HG02623 (cell line): ENCODE results near the gene UQCRHL.
"Not testable (repeated sequence)": the region's sequence is repeated elsewhere in the genome, so short reads cannot be mapped to it uniquely, and the experiment has no call there.

Experiments used
- ATAC-seq: cut with Tn5 transposase; IDR thresholded peaks from one replicate; pipeline ENCODE4 v1.9.1; 2021; ENCODE audit warnings: moderate library complexity; ENCODE audit not compliant: unreplicated experiment

The UQCRHL gene

GRCh38 chr1:15807549-15807948 is at the start of gene UQCRHL:
Gene UQCRHL (minus strand): TSS chr1:15807649. CDS start chr1:15807649, 0 bp downstream.
- not testable (repeated sequence) for ATAC-seq

DNA sequence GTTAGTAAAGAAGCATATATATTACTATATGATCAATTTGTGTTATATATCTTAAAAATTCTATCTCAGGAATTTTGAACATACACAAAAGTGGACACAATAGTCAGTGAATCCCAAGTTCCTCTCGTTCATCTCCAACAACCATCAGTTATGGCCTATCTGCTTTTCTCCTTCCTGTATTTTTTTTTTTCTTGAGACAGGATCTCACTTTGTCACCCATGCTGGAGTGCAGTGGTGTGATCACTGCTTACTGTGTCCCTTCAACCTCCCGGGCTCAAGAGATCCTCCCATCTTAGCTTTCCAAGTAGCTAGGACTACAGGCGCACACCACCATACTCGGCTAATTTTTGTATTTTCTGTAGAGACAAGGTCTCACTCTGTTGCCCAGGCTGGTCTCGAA is 49.4 kb upstream of the UQCRHL start:
- no peak for ATAC-seq

GRCh38 chr1:15852828-15853302 is 45.4 kb upstream of the UQCRHL start:
- ATAC-seq = no peak

- ATAC-seq = no peak
These were observed 44.8 kb upstream of the UQCRHL start for GRCh38 chr1:15852036-15852827.

- no peak for ATAC-seq
These were observed 44.0 kb upstream of the UQCRHL start for GRCh38 chr1:15851210-15852035.

GRCh38 chr1:15850471-15851001 is 43.1 kb upstream of the UQCRHL start:
- no peak for ATAC-seq

GRCh38 chr1:15849775-15850324 is 42.4 kb upstream of the UQCRHL start:
- ATAC-seq = no peak

DNA sequence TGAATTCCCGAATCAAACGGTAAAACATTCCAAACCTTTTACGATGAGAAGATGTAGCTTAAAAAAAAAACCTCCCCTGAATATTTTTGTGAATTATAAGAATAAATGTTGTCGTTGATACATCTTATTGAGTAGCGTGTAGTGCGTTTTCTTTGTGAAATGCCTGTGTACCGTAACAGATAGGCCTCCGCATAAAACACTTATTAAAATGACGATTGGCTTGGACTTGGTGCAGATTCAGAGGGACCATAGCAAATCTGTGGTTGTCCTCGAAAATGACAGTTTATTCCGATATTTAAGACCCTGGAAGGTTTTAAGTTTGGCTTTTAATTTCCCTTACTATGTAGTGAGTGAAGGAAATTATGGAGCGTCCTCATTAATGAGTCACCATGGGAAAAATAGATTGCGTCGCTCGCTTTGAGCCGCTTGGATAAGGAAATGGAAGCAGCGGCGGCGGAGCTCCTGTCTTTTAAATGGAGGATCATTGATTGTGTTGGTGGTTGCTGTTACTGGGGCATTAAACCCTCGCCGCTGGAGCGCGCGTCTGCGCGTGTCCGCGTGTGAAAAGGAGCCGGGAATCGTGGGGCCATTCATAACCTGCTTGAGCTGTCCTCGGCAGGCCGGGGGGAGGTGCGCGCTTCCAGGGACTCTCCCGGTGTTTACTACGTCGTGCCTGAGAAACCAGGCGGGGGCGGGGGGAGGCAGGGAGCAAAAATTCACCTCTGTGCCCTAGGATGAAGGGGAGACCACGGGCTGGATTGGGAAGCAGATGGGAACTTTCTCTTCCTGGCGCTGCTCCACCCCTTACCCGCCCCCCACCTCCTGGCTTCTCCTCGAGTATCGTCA is 41.7 kb upstream of the UQCRHL start:
- no peak for ATAC-seq

DNA sequence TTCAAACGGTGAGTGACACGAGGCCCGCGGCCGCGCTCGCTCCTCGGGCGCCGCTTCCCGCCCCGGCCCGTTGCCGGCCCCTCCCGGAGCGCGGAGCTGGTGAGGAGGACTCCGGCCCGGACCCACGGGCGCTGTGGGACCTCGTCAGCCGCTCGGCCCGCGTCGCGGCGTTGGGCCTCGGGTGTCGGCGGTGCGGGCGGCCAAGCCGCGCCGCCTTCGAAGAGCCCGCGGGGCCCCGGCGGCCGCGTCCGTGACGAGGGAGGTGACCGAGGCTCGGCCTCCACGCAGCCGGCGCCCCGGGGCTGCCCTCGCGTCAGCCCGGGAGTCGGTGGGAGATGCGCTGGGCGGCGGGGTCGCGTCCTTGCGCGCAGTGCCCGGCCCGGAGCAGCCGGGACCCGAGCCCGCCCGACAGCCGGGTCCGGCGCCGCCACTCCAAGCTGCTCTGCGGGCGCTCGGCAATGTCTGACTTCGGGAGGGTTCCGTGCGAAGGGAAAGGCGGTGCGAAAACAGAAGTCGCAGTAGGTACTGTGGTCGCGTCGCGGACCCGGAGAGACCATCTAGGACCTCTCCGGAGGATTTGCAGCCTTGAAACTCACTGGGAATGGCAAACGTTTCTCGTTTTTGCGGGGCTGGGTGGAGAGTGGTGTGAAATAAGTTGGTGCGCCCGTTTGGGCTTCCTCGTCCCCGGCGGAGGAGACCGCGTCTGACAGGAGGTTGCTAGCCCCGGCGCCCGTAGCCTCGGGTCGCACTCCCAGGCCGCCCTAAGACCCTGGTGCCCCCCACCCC is 40.9 kb upstream of the UQCRHL start:
- ATAC-seq = peak; percentile 9

GRCh38 chr1:15847893-15848142 is 40.4 kb upstream of the UQCRHL start:
- no peak for ATAC-seq

DNA sequence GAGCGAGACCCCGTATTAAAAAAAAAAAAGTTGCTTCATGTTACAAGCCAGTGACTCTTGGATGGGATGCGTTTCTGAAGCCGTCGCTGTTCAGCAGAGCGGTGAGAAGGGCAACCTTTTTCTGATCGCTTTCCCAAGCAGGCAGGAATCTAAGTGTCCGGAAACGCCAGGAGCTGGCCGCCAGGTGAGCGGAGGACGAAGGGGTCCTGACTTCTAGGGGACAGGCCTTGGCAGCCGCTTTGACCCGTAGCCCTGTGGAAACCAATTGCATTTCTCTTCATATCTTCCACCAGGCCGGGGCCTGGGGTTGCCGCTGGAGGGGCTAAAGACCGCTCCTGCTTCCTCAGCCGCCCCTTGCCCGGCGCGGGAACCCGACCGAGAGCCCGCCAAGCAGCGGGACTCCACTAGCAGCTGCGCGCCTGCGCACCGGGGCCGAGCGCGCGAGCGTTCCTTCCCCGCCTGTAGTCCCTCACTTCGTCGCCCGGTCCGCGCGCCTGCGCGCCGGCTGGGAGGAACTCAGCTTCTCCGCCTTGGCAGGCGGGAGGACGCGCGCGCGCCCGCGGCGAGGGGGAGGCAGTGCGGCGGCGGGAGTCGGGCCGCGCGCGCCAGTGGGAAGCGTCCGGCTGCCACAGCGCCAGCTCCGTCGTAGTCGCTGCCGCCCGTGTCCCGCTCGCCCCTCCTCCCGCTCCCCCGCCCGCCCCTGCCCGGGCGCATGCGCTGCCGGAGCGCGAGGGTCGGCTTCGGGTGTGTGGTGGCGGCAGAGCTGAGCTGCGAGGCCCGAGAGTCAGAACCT is 39.8 kb upstream of the UQCRHL start, which contains the start of gene SPEN:
SPEN (plus strand) TSS at position 608 of the 793 bp plus-strand sequence. CDS start 361 bp downstream, outside the sequence.
- peak; percentile 62 for ATAC-seq

GRCh38 chr1:15846056-15846455 is 38.6 kb upstream of the UQCRHL start:
- not testable (repeated sequence) for ATAC-seq

GRCh38 chr1:15843826-15844572 is 36.5 kb upstream of the UQCRHL start:
- ATAC-seq = no peak

- ATAC-seq = no peak
These were observed 31.3 kb upstream of the UQCRHL start for GRCh38 chr1:15838721-15839120.

GRCh38 chr1:15837931-15838330 is 30.5 kb upstream of the UQCRHL start:
- ATAC-seq = no peak

DNA sequence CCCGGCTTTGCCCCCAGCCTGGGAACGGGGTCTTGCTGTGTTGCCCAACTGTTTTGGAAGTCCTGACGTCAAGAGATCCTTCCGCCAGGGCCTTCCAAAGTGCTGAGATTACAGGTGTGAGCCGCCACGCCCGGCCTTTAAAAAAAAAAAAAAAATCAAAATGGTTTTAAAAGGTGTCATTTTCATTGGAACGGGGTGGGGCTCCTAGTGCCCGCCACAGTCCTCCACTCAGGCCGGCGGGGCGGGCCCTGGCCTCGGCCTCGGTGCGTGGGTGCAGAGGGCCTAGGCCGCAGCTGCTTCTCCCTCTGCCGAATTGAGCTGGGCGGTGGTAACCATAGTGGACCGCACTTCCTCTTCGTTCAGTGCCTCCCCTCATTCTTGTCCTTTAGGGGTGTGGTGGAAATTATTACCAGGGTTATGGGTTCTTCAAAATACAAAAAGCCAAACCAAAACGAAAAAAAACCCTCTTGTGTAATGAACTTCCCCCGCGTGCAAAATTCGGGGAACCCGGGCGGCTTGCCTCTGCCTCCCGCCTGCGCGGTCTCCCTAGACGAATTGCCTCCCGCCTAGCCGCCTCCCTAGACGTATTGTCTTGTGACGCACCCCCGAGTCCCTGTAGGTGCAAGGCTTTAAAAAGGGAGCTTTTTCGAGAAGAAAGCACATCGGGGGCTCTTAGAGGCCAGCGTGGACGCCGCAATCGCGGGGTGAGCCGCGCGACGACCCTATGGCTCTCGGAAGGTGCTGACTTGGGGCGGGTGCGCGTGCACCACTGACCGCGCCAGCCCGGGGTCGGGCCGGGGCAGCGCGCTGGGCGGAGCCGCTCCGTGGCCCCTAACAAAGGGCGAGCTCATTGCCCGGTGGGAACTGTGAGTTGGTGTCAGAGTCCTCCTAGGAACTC is 29.6 kb upstream of the UQCRHL start:
- ATAC-seq = no peak

DNA sequence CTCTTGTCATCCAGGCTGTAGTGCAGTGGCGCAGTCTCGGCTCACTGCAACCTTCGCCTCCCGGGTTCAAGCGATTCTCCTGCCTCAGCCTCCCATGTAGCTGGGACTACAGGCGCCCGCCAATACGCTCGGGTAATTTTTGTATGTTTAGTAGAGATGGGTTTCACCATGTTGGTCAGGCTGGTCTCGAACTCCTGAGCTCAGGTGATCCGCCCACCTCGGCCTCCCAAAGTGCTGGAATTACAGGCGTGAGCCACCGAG is 29.0 kb upstream of the UQCRHL start:
- not testable (repeated sequence) for ATAC-seq
